ENCODE measurements around the gene ELOVL7.

The ELOVL7 gene

GRCh38 chr5:60789551-60789950, 54.5 kb downstream of the ELOVL7 start:
- H3K27ac ChIP-seq (ENCODE audit: low read length), result no peak overlapping the region
- no peak overlapping the region for H3K9ac ChIP-seq (ENCODE audit: low read depth, low read length)
- no peaks in the 10 kb centered on the region for H3K27me3 ChIP-seq (ENCODE audit: insufficient read depth, low read length)
- H3K9me3 ChIP-seq (ENCODE audit: insufficient read depth, low read depth, low read length), result no peaks in the 10 kb centered on the region
- no peaks in the 10 kb centered on the region for H3K4me1 ChIP-seq (ENCODE audit: insufficient read depth, low read length)
- no peak overlapping the region for H3K4me3 ChIP-seq (ENCODE audit: low read length)
- H3K36me3 ChIP-seq (ENCODE audit: insufficient read depth, low read depth, low read length), result peaks cover 4% of the 10 kb centered on the region; the same call in 1 of the 2 replicates

GRCh38 chr5:60788863-60789513, 55.1 kb downstream of the ELOVL7 start:
- Histone ChIP-seq H3K27me3 (ENCODE audit: insufficient read depth, low read length) (no peaks in the 10 kb centered on the region), H3K9me3 (ENCODE audit: insufficient read depth, low read depth, low read length) (no peaks in the 10 kb centered on the region), H3K4me1 (ENCODE audit: insufficient read depth, low read length) (no peaks in the 10 kb centered on the region), H3K9ac (ENCODE audit: low read depth, low read length) (no peak overlapping the region), H3K27ac (ENCODE audit: low read length) (no peak overlapping the region), H3K36me3 (ENCODE audit: insufficient read depth, low read depth, low read length) (peaks cover 4% of the 10 kb centered on the region; the same call in 1 of the 2 replicates), H3K4me3 (ENCODE audit: low read length) (no peak overlapping the region)

GRCh38 chr5:60779466-60779865, 64.6 kb downstream of the ELOVL7 start:
- H3K9me3 ChIP-seq (ENCODE audit: insufficient read depth, low read depth, low read length), result no peaks in the 10 kb centered on the region
- peaks cover 10% of the 10 kb centered on the region for H3K4me1 ChIP-seq (ENCODE audit: insufficient read depth, low read length)
- no peak overlapping the region for H3K27ac ChIP-seq (ENCODE audit: low read length)
- H3K4me3 ChIP-seq (ENCODE audit: low read length), result no peak overlapping the region
- no peaks in the 10 kb centered on the region for H3K27me3 ChIP-seq (ENCODE audit: insufficient read depth, low read length)
- H3K36me3 ChIP-seq (ENCODE audit: insufficient read depth, low read depth, low read length), result no peaks in the 10 kb centered on the region
- no peak overlapping the region for H3K9ac ChIP-seq (ENCODE audit: low read depth, low read length)

DNA sequence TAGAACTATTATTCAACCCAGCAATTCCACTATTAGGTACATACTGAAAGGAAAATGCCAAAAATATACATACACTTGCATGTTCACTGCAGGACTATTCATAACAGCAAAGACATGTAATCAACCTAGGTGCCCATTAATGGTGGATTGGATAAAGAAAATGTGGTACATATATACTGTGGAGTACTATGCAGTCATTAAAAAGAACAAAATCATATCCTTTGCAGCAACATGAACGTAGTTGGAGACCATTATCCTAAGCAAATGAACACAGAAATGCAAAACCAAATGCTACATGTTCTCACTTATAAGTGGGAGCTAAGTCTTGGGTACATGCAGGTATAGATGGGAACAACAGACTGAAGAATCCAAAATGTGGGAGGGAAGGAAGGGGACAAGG, 67.7 kb downstream of the ELOVL7 start:
- no peaks in the 10 kb centered on the region for H3K9me3 ChIP-seq (ENCODE audit: insufficient read depth, low read depth, low read length)
- H3K36me3 ChIP-seq (ENCODE audit: insufficient read depth, low read depth, low read length), result no peaks in the 10 kb centered on the region

DNA sequence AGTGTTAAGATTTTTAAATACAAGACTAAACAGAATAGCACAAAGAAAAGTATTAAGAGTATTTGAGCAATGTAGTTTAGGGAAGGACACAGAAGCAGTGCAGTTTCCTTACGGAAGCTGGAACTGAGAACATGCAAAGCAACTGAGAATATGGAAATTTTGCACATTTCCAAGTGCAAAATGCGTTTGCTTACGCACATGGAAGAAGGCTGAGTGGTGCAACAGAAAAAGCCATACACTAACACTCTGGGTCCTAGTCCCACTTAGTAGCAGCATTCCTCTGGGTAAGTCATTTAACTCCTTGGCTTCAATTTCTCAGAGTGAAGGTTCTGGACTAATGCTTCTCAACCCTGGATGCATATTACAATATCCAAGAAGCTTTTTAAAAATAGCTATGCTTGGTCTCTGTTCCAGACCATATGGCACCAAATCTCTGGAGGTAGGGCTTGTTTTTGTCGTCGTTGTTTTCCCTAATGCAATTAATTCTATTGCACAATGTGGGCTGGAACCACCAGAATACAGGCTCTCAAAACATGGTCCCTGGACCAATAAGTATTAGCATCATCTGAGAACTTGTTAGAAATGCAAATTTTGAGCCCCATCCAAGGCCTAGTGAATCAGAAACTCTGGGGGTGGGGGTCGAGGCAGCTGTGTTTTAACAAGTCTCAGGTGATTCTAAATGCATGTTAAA, 78.9 kb downstream of the ELOVL7 start:
- Histone ChIP-seq H3K4me1 (ENCODE audit: insufficient read depth, low read length) (no peaks in the 10 kb centered on the region), H3K9ac (ENCODE audit: low read depth, low read length) (no peak overlapping the region), H3K36me3 (ENCODE audit: insufficient read depth, low read depth, low read length) (no peaks in the 10 kb centered on the region), H3K9me3 (ENCODE audit: insufficient read depth, low read depth, low read length) (no peaks in the 10 kb centered on the region), H3K4me3 (ENCODE audit: low read length) (no peak overlapping the region), H3K27ac (ENCODE audit: low read length) (no peak overlapping the region), H3K27me3 (ENCODE audit: insufficient read depth, low read length) (no peaks in the 10 kb centered on the region)

More for the DNA sequence above, 67.7 kb downstream of the ELOVL7 start:
- Histone ChIP-seq H3K27me3 (ENCODE audit: insufficient read depth, low read length) (no peaks in the 10 kb centered on the region), H3K9ac (ENCODE audit: low read depth, low read length) (no peak overlapping the region), H3K4me1 (ENCODE audit: insufficient read depth, low read length) (peaks cover 12% of the 10 kb centered on the region), H3K4me3 (ENCODE audit: low read length) (no peak overlapping the region), H3K27ac (ENCODE audit: low read length) (no peak overlapping the region)

GRCh38 chr5:60763061-60763460, 81.0 kb downstream of the ELOVL7 start:
- H3K36me3 ChIP-seq (ENCODE audit: insufficient read depth, low read depth, low read length), result no peaks in the 10 kb centered on the region
- H3K9me3 ChIP-seq (ENCODE audit: insufficient read depth, low read depth, low read length), result no peaks in the 10 kb centered on the region
- H3K4me3 ChIP-seq (ENCODE audit: low read length), result no peak overlapping the region
- no peaks in the 10 kb centered on the region for H3K27me3 ChIP-seq (ENCODE audit: insufficient read depth, low read length)
- no peak overlapping the region for H3K9ac ChIP-seq (ENCODE audit: low read depth, low read length)
- H3K27ac ChIP-seq (ENCODE audit: low read length), result no peak overlapping the region
- no peaks in the 10 kb centered on the region for H3K4me1 ChIP-seq (ENCODE audit: insufficient read depth, low read length)

DNA sequence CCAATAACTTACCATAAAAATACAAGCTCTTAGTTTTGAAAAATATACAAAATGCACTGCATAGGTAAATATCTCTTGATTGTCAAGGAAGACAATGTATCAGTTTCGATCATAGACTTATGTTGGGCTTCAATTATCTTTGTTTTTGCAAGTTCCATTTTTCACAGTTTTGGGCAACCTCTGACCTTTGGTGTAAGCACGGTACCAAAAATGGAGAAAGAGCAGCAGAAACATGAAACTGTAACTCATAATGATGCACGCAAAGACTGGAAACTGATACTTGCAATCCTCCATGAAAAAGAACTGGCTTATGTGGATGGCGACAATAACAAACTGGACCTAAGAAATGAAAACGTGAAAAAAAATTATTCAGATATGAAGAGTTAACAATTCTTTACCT, 89.6 kb downstream of the ELOVL7 start:
- Histone ChIP-seq H3K9ac (ENCODE audit: low read depth, low read length) (no peak overlapping the region), H3K9me3 (ENCODE audit: insufficient read depth, low read depth, low read length) (no peaks in the 10 kb centered on the region), H3K4me3 (ENCODE audit: low read length) (no peak overlapping the region), H3K27me3 (ENCODE audit: insufficient read depth, low read length) (no peaks in the 10 kb centered on the region), H3K27ac (ENCODE audit: low read length) (no peak overlapping the region), H3K36me3 (ENCODE audit: insufficient read depth, low read depth, low read length) (no peaks in the 10 kb centered on the region), H3K4me1 (ENCODE audit: insufficient read depth, low read length) (no peaks in the 10 kb centered on the region)

GRCh38 chr5:60744682-60745081, 99.4 kb downstream of the ELOVL7 start:
- Histone ChIP-seq H3K9ac (ENCODE audit: low read depth, low read length) (no peak overlapping the region), H3K36me3 (ENCODE audit: insufficient read depth, low read depth, low read length) (no peaks in the 10 kb centered on the region), H3K4me3 (ENCODE audit: low read length) (no peak overlapping the region), H3K27ac (ENCODE audit: low read length) (no peak overlapping the region), H3K9me3 (ENCODE audit: insufficient read depth, low read depth, low read length) (no peaks in the 10 kb centered on the region), H3K4me1 (ENCODE audit: insufficient read depth, low read length) (no peaks in the 10 kb centered on the region), H3K27me3 (ENCODE audit: insufficient read depth, low read length) (no peaks in the 10 kb centered on the region)

DNA sequence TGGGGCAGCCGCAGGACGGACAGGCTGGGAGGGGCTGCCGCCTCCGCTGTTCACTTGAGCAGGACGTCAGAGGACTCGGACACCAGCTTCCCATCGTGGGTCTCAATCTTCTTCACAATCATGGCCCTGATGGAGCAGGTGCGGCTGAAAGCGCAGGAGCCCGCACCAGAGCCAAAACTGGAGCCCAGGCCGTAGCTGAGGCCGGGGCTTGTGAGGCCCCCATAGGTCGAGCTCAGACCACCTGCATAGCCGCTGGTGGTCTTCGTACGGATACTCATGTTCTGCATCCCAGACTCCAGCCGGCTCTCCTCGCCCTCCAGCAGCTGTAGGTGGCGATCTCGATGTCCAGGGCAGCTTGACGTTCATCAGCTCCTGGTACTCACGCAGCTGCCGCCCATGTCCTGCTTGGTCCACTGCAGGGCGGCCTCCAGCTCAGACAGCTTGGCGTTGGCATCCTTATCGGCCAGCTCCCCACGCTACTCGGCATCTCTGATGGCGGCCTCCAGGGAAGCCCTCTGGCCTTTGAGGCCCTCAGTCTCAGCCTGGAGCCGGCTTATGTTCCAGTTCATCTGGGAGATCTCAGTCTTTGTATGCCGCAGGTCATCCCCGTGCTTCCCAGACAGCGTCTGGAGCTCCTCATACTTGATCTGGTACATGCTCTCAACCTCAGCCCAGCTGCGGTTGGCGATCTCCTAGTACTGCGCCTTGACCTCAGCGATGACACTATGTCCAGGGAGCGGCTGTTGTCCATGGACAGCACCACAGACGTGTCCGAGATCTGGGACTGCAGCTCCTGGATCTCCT, 100.4 kb downstream of the ELOVL7 start:
- Histone ChIP-seq H3K27me3 (ENCODE audit: insufficient read depth, low read length) (no peaks in the 10 kb centered on the region), H3K36me3 (ENCODE audit: insufficient read depth, low read depth, low read length) (no peaks in the 10 kb centered on the region), H3K9me3 (ENCODE audit: insufficient read depth, low read depth, low read length) (no peaks in the 10 kb centered on the region), H3K9ac (ENCODE audit: low read depth, low read length) (no peak overlapping the region), H3K4me3 (ENCODE audit: low read length) (no peak overlapping the region), H3K27ac (ENCODE audit: low read length) (no peak overlapping the region), H3K4me1 (ENCODE audit: insufficient read depth, low read length) (no peaks in the 10 kb centered on the region)

- Histone ChIP-seq H3K27ac (ENCODE audit: low read length) (no peak overlapping the region), H3K9ac (ENCODE audit: low read depth, low read length) (no peak overlapping the region), H3K4me3 (ENCODE audit: low read length) (no peak overlapping the region), H3K36me3 (ENCODE audit: insufficient read depth, low read depth, low read length) (no peaks in the 10 kb centered on the region), H3K27me3 (ENCODE audit: insufficient read depth, low read length) (no peaks in the 10 kb centered on the region; the same call in 1 of the 2 replicates), H3K9me3 (ENCODE audit: insufficient read depth, low read depth, low read length) (no peaks in the 10 kb centered on the region), H3K4me1 (ENCODE audit: insufficient read depth, low read length) (peaks cover 5% of the 10 kb centered on the region; the same call in 1 of the 2 replicates)
Measured at GRCh38 chr5:60740322-60740721, 103.7 kb downstream of the ELOVL7 start.

DNA sequence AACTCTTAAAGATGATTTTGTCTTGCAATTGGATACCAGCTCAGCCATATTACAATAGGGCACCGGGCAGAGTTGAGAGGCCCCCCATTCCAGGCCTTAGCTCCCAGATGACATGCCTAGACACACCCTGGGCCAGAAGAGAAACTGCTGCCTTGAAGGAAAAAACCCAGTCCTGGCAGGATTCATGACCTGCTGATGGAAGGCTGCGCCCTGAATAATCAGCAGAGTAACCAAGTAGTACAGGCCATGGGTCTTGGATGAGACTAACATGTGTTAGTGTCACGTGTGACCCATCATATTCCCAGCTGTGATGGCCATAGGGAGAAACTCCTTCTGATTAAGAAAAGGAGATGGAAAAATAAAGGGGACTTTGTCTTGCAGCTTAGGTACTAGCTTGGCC, 105.1 kb downstream of the ELOVL7 start:
- peaks cover 6% of the 10 kb centered on the region; the same call in 1 of the 2 replicates for H3K4me1 ChIP-seq (ENCODE audit: insufficient read depth, low read length)
- no peak overlapping the region for H3K27ac ChIP-seq (ENCODE audit: low read length)
- H3K27me3 ChIP-seq (ENCODE audit: insufficient read depth, low read length), result no peaks in the 10 kb centered on the region; the same call in 1 of the 2 replicates
- no peaks in the 10 kb centered on the region for H3K36me3 ChIP-seq (ENCODE audit: insufficient read depth, low read depth, low read length)
- no peak overlapping the region for H3K9ac ChIP-seq (ENCODE audit: low read depth, low read length)
- H3K4me3 ChIP-seq (ENCODE audit: low read length), result no peak overlapping the region
- no peaks in the 10 kb centered on the region for H3K9me3 ChIP-seq (ENCODE audit: insufficient read depth, low read depth, low read length)
